Calu3 (cell line): ENCODE measurements around the gene TUBA1A. TPM values are rescaled to one million over a fixed set of nuclear protein-coding genes. Genes with fewer than 3 reads are reported as not detected.
"Not testable (repeated sequence)": the region's sequence is repeated elsewhere in the genome, so short reads cannot be mapped to it uniquely, and the experiment has no call there.

Experiments
- BruUV-seq: library from RNA; stranded (reverse); fragments of 400-500 nt; replicated peaks from 2 replicates; lab custom pipeline; 2021; lab: Mats Ljungman, UMichigan
- CTCF ChIA-PET: fragments of 300-600 bp; sonication (Branson Sonifier 250); formaldehyde crosslinking; loops from one replicate; lab custom pipeline; 2022; ENCODE audit warnings: antibody characterized with exemption; lab: Charles Lee
- DNase-seq: peaks from one replicate; pipeline ENCODE4 v3.0.0; 2022
- H3K27ac Mint-ChIP-seq: one replicate; pipeline ENCODE4 v1.8.0; 2022; ENCODE audit warnings: mixed read lengths; ENCODE audit not compliant: unreplicated experiment
- H3K27me3 Mint-ChIP-seq: one replicate; pipeline ENCODE4 v1.8.0; 2022; ENCODE audit warnings: mixed read lengths; ENCODE audit not compliant: unreplicated experiment
- H3K36me3 Mint-ChIP-seq: one replicate; pipeline ENCODE4 v1.8.0; 2022; ENCODE audit warnings: mild to moderate bottlenecking, moderate library complexity, mixed read lengths; ENCODE audit not compliant: insufficient read depth, unreplicated experiment
- H3K4me1 Mint-ChIP-seq: one replicate; pipeline ENCODE4 v1.8.0; 2022; ENCODE audit warnings: mild to moderate bottlenecking, low read depth, mixed read lengths; ENCODE audit not compliant: unreplicated experiment
- H3K4me3 Mint-ChIP-seq: one replicate; pipeline ENCODE4 v1.8.0; 2022; ENCODE audit warnings: mild to moderate bottlenecking, low read depth, moderate library complexity, mixed read lengths; ENCODE audit not compliant: unreplicated experiment
- H3K9me3 Mint-ChIP-seq: one replicate; pipeline ENCODE4 v1.8.0; 2022; ENCODE audit warnings: low read depth, mixed read lengths; ENCODE audit not compliant: unreplicated experiment
- intact Hi-C: fragments of 100-400 bp; cut with micrococcal nuclease; formaldehyde crosslinking; loops from one replicate; pipeline ENCODE4 v1.10.0; 2022; ENCODE audit not compliant: unreplicated experiment
- total RNA-seq: library from RNA; stranded (reverse); gene quantifications from 2 replicates; pipeline ENCODE4 v1.2.3, GENCODE V29; 2022
- TF ChIP-seq, protein P1 (sequence below): fragments of 200-600 bp; IDR thresholded peaks from one replicate; pipeline ENCODE4 v1.8.0; 2022; ENCODE audit warnings: antibody characterized with exemption; ENCODE audit not compliant: unreplicated experiment

The TUBA1A gene
- total RNA-seq, 1 experiment from 2014 or later, result 9.2 TPM

DNA sequence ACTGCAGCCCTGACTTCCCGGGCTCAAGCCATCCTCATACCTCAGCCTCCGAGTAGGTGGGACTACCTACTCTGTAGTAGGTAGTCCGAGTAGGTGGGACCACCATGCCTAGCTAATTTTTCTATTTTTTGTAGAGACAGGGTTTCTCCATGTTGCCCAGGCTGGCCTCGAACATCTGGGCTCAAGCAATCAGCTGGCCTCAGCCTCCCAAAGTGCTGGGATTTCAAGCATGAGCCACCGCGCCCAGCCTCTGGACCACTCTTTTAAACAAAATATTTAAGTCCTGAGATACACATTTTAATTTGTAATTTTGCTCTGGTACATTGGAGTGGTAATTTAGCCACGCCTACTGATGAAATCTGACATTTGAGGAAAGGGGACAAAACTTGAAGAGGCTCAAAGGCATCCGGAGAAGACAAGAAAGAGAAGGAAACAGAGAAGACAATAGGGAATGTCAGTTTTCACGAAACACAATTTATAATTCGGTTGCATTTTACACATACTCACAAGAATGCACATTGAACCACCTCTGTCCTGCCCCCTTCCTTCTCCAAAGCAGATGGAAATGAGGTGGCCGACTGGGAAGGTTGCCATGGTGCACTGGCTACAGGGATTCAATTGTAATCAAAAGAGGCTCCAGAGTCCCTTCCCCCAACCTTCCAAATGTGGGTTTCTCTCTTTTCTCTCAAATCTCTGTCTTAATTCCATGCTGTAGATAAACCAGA is 9.7 kb upstream of the TUBA1A start:
- H3K27me3 Mint-ChIP-seq, result peaks cover 3% of the 10 kb centered on the region
- H3K27ac Mint-ChIP-seq, result no peak overlapping the region
- CTCF ChIA-PET, result no interaction called here
- TF ChIP-seq, protein P1, sequence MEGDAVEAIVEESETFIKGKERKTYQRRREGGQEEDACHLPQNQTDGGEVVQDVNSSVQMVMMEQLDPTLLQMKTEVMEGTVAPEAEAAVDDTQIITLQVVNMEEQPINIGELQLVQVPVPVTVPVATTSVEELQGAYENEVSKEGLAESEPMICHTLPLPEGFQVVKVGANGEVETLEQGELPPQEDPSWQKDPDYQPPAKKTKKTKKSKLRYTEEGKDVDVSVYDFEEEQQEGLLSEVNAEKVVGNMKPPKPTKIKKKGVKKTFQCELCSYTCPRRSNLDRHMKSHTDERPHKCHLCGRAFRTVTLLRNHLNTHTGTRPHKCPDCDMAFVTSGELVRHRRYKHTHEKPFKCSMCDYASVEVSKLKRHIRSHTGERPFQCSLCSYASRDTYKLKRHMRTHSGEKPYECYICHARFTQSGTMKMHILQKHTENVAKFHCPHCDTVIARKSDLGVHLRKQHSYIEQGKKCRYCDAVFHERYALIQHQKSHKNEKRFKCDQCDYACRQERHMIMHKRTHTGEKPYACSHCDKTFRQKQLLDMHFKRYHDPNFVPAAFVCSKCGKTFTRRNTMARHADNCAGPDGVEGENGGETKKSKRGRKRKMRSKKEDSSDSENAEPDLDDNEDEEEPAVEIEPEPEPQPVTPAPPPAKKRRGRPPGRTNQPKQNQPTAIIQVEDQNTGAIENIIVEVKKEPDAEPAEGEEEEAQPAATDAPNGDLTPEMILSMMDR, result no peak
- no peaks in the 10 kb centered on the region for H3K9me3 Mint-ChIP-seq
- no TSS peak for BruUV-seq
- peaks cover 14% of the 10 kb centered on the region for H3K4me1 Mint-ChIP-seq
- intact Hi-C loops, result no loop called here
- H3K4me3 Mint-ChIP-seq, result no peak overlapping the region
- DNase-seq, result no peak
- H3K36me3 Mint-ChIP-seq, result peaks cover 6% of the 10 kb centered on the region

DNA sequence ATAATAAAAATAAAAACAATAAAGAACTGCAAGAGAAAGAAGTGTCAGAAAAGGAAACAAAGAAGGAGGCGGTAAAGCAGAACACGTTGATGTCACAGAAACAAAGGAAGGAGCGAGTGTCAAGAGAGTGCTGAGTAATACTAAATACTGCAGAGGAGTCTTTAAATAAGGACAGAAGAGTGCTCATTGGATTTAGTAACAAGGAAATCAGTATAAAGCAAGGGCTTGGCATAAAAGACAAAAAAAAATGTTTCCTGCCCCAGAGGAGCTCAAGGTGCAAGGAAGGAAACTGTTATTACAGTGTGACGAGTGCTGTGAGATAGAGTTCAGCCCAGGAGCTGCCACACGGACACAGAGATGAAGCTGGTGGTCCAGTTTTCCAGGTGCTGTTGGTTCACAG is 8.4 kb upstream of the TUBA1A start:
- TF ChIP-seq, protein P1, result no peak
- no peak for DNase-seq
- CTCF ChIA-PET, result no interaction called here
- no TSS peak for BruUV-seq
- Mint-ChIP-seq H3K36me3 (peaks cover 6% of the 10 kb centered on the region), H3K27me3 (peaks cover 15% of the 10 kb centered on the region), H3K27ac (no peak overlapping the region), H3K4me1 (peaks cover 14% of the 10 kb centered on the region), H3K9me3 (no peaks in the 10 kb centered on the region), H3K4me3 (no peak overlapping the region)
- intact Hi-C loops, result no loop called here

DNA sequence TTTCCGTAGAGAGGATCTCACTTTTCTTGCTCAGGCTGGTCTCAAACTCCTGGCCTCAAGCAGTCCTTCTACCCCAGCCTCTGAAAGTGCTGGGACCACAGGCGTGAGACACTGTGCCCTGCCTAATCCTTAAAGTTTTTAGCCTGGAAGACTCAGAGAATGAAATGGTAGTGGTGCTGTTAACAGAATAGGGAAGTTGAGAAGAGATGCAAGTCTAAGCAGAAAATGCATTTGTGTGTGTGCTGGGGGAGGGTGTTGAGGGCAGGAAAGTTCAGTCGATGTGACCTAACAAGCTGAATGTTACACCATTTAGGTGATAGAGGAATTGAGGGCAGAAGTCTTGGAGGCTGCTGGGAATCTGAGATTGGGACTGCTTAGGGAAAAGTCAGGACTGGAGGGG is 6.9 kb upstream of the TUBA1A start:
- no peaks in the 10 kb centered on the region for H3K4me1 Mint-ChIP-seq
- no peak for DNase-seq
- CTCF ChIA-PET, result no interaction called here
- peaks cover 15% of the 10 kb centered on the region for H3K27me3 Mint-ChIP-seq
- H3K27ac Mint-ChIP-seq, result no peak overlapping the region
- TF ChIP-seq, protein P1, result no peak
- no peak overlapping the region for H3K4me3 Mint-ChIP-seq
- no peaks in the 10 kb centered on the region for H3K9me3 Mint-ChIP-seq
- no peaks in the 10 kb centered on the region for H3K36me3 Mint-ChIP-seq
- intact Hi-C loops, result no loop called here
- no TSS peak for BruUV-seq

DNA sequence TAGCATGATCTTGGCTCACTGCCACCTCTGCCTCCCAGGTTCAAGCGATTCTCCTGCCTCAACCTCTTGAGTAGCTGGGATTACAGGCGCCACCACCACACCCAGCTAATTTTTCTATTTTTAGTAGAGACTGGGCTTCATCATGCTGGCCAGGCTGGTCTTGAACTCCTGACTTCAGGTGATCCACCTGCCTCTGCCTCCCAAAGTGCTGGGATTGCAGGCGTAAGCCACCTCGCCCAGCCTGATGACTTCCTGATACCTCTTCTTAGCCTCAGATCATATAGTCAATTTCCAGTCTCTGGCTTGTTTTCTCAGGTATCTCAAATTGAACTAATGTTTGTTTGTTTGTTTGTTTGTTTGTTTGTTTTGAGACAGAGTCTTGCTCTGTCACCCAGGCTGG is 4.9 kb upstream of the TUBA1A start:
- H3K4me3 Mint-ChIP-seq, intact Hi-C loops, H3K4me1 Mint-ChIP-seq, DNase-seq, H3K27ac Mint-ChIP-seq, H3K36me3 Mint-ChIP-seq, H3K9me3 Mint-ChIP-seq, BruUV-seq: not testable (repeated sequence)
- CTCF ChIA-PET, result interaction anchor here (0.6 kb wide), 1 partner anchor 32 kb away, joined by 3 read pairs; no protein-coding TSS in a partner anchor
- peaks cover 27% of the 10 kb centered on the region for H3K27me3 Mint-ChIP-seq

DNA sequence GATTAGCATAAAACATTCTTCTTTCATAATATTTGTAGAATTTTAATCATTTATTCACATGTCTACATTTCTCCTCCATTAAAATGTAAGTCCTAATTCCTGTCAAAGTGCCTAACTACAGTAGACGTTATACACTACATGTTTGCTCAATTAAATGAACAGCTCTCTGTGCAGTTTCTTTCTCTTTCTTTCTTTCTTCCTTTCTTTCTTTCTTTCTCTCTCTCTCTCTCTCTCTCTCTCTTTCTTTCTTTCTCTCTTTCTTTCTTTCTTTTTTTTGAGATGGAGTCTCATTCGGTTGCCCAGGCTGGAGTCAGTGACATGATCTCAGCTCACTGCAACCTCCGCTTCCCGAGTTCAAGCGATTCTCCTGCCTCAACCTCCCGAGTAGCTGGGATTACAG is 2.6 kb upstream of the TUBA1A start:
- H3K27ac Mint-ChIP-seq, H3K4me3 Mint-ChIP-seq, H3K9me3 Mint-ChIP-seq, H3K4me1 Mint-ChIP-seq, intact Hi-C loops, CTCF ChIA-PET, DNase-seq, BruUV-seq: not testable (repeated sequence)
- peaks cover 13% of the 10 kb centered on the region for H3K36me3 Mint-ChIP-seq
- H3K27me3 Mint-ChIP-seq, result peaks cover 27% of the 10 kb centered on the region
